SU-DHL-6 (cell line): Measurements from ENCODE around the gene CREB1.

ENCODE experiments used
- H2AFZ ChIP-seq: fragments of 200-600 bp; sonication (generic); 2 replicates; pipeline ENCODE4 v1.6.1; 2014; ENCODE audit warnings: low read depth, mild to moderate bottlenecking, moderate library complexity, mixed read lengths, antibody characterized with exemption, low read length; ENCODE audit not compliant: severe bottlenecking
- H3F3A ChIP-seq: fragments of 200-600 bp; shearing (Covaris generic); 2 replicates; pipeline ENCODE4 v1.6.0; 2016; ENCODE audit warnings: antibody characterized with exemption, mild to moderate bottlenecking; ENCODE audit not compliant: insufficient read depth
- H3K27ac ChIP-seq: fragments of 200-600 bp; sonication (generic); 2 replicates; pipeline ENCODE4 v1.5.1; 2016; ENCODE audit warnings: low read depth, mild to moderate bottlenecking, low read length, moderate library complexity, mixed read lengths
- H3K27me3 ChIP-seq: fragments of 200-600 bp; sonication (generic), shearing (Covaris generic); 2 replicates; pipeline ENCODE4 v1.6.0; 2014; ENCODE audit warnings: mild to moderate bottlenecking, low read length
- H3K36me3 ChIP-seq: fragments of 200-600 bp; sonication (generic); 2 replicates; pipeline ENCODE4 v1.6.1; 2014; ENCODE audit warnings: mild to moderate bottlenecking, low read length, mixed read lengths
- H3K4me2 ChIP-seq: fragments of 300-600, 200-600 bp; shearing (Covaris generic), sonication (generic); 2 replicates; pipeline ENCODE4 v1.6.0; 2014; ENCODE audit warnings: low read length, low read depth, mild to moderate bottlenecking; ENCODE audit not compliant: poor library complexity, severe bottlenecking
- H3K4me3 ChIP-seq: fragments of 200-600 bp; sonication (generic); 2 replicates; pipeline ENCODE4 v1.5.1; 2014; ENCODE audit warnings: antibody characterized with exemption, low read length, mild to moderate bottlenecking, mixed read lengths; ENCODE audit not compliant: insufficient read depth, poor library complexity, severe bottlenecking
- H3K79me2 ChIP-seq: fragments of 200-600 bp; sonication (generic); 2 replicates; pipeline ENCODE4 v1.6.1; 2014; ENCODE audit warnings: mild to moderate bottlenecking, low read length, moderate library complexity; ENCODE audit not compliant: insufficient read depth
- H3K9ac ChIP-seq: fragments of 200-600 bp; sonication (generic); 2 replicates; pipeline ENCODE4 v1.7.0; 2014; ENCODE audit warnings: mild to moderate bottlenecking, low read length
- H3K9me2 ChIP-seq: fragments of 200-600 bp; sonication (generic); replicated peaks from 2 replicates; pipeline ENCODE4 v1.6.1; 2014; ENCODE audit warnings: low read length; ENCODE audit not compliant: insufficient read depth
- H3K9me3 ChIP-seq: fragments of 200-600 bp; sonication (generic); 2 replicates; pipeline ENCODE4 v1.6.1; 2014; ENCODE audit warnings: low read length, mixed read lengths; ENCODE audit not compliant: insufficient read depth
- H4K20me1 ChIP-seq: fragments of 200-600 bp; sonication (generic); 2 replicates; pipeline ENCODE4 v1.6.1; 2014; ENCODE audit warnings: low read depth, mild to moderate bottlenecking, antibody characterized with exemption, low read length, moderate library complexity, mixed read lengths
- EZH2phosphoT487 ChIP-seq: fragments of 200-600 bp; sonication (generic), shearing (Covaris generic); conservative IDR thresholded peaks from 2 replicates; pipeline ENCODE4 v1.6.1; 2018; ENCODE audit warnings: mild to moderate bottlenecking, antibody characterized with exemption, low read length, moderate library complexity, mixed read lengths
- TF ChIP-seq, protein P1 (sequence below): fragments of 200-600 bp; sonication (generic); IDR thresholded peaks from one replicate; pipeline ENCODE4 v1.5.1; 2017; ENCODE audit warnings: antibody characterized with exemption, mild to moderate bottlenecking, low read length, moderate library complexity; ENCODE audit not compliant: insufficient read depth, poor library complexity, severe bottlenecking

CREB1 gene

GRCh38 chr2:207505171-207505570 lies 24.6 kb upstream of the CREB1 start:
- H3K9ac ChIP-seq: no peak overlapping the region
- H3K9me3 ChIP-seq: no peaks in the 10 kb centered on the region
- no peak overlapping the region for H3K4me2 ChIP-seq
- no peaks in the 10 kb centered on the region for H3F3A ChIP-seq
- H3K36me3 ChIP-seq: no peaks in the 10 kb centered on the region
- no peak overlapping the region for H2AFZ ChIP-seq
- H3K27ac ChIP-seq: no peak overlapping the region
- TF ChIP-seq, protein P1, sequence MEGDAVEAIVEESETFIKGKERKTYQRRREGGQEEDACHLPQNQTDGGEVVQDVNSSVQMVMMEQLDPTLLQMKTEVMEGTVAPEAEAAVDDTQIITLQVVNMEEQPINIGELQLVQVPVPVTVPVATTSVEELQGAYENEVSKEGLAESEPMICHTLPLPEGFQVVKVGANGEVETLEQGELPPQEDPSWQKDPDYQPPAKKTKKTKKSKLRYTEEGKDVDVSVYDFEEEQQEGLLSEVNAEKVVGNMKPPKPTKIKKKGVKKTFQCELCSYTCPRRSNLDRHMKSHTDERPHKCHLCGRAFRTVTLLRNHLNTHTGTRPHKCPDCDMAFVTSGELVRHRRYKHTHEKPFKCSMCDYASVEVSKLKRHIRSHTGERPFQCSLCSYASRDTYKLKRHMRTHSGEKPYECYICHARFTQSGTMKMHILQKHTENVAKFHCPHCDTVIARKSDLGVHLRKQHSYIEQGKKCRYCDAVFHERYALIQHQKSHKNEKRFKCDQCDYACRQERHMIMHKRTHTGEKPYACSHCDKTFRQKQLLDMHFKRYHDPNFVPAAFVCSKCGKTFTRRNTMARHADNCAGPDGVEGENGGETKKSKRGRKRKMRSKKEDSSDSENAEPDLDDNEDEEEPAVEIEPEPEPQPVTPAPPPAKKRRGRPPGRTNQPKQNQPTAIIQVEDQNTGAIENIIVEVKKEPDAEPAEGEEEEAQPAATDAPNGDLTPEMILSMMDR: no peak
- no peak for TF ChIP-seq EZH2phosphoT487
- no peak overlapping the region for H3K4me3 ChIP-seq
- H3K79me2 ChIP-seq: no peaks in the 10 kb centered on the region
- H3K27me3 ChIP-seq: no peaks in the 10 kb centered on the region
- no peaks in the 10 kb centered on the region for H4K20me1 ChIP-seq
- no peaks in the 10 kb centered on the region for H3K9me2 ChIP-seq

GRCh38 chr2:207505728-207506127 lies 24.0 kb upstream of the CREB1 start:
- Histone ChIP-seq H3K4me2 (no peak overlapping the region), H3K9me3 (no peaks in the 10 kb centered on the region), H3F3A (no peaks in the 10 kb centered on the region), H4K20me1 (no peaks in the 10 kb centered on the region), H3K36me3 (no peaks in the 10 kb centered on the region), H3K9me2 (no peaks in the 10 kb centered on the region), H3K4me3 (no peak overlapping the region), H3K9ac (no peak overlapping the region), H2AFZ (no peak overlapping the region), H3K27ac (no peak overlapping the region), H3K79me2 (no peaks in the 10 kb centered on the region), H3K27me3 (no peaks in the 10 kb centered on the region)
- TF ChIP-seq EZH2phosphoT487: no peak
- TF ChIP-seq, protein P1: no peak

DNA sequence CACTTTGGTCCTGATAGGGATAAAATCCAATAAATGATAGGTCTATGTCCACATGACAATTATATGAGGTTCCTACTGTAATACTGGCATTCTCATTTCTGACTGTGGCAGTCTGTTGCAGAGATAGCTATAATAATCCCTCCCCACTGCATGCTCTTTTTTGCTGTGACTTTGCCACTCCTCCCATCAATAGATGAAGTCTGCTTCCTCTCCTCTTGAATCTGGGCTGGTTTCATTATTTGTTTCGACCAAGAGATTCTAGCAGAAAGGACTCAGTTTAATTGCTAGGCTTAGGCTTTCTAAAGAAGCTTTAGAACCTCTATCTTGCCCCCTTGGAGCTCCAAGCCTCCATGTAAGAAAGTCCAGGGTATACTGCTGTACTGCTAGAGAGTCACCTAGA lies 23.3 kb upstream of the CREB1 start:
- Histone ChIP-seq H3K9me3 (no peaks in the 10 kb centered on the region), H3K4me3 (no peak overlapping the region), H3K4me2 (no peak overlapping the region), H3K36me3 (no peaks in the 10 kb centered on the region), H3K79me2 (no peaks in the 10 kb centered on the region), H3F3A (no peaks in the 10 kb centered on the region), H3K9ac (no peak overlapping the region), H3K27ac (no peak overlapping the region), H4K20me1 (no peaks in the 10 kb centered on the region), H2AFZ (no peak overlapping the region), H3K9me2 (no peaks in the 10 kb centered on the region), H3K27me3 (no peaks in the 10 kb centered on the region)
- TF ChIP-seq EZH2phosphoT487: no peak
- TF ChIP-seq, protein P1: no peak
